MCF 10A (cell line): ENCODE measurements around the gene ZNF18. TPM values are rescaled to one million over a fixed set of nuclear protein-coding genes. Genes with fewer than 3 reads are reported as not detected.

Source experiments
- BruUV-seq: library from RNA; stranded (reverse); fragments of 400-500 nt; replicated peaks from 2 replicates; lab custom pipeline; 2021; lab: Mats Ljungman, UMichigan
- CTCF ChIA-PET: fragments of 300-600 bp; sonication (Branson Sonifier 250); formaldehyde crosslinking; extraction: SDS; loops from one replicate; lab custom pipeline; 2021; ENCODE audit warnings: antibody characterized with exemption, inconsistent platforms; lab: Yijun Ruan, JAX
- POLR2A ChIA-PET: fragments of 300-600, 350-650 bp; sonication (Branson Sonifier 250); formaldehyde crosslinking; extraction: SDS; loops from one replicate; lab custom pipeline; 2020; ENCODE audit warnings: antibody characterized with exemption, inconsistent platforms; lab: Yijun Ruan, JAX
- DNase-seq: peaks from one replicate; pipeline ENCODE4 v3.0.0-alpha.2; 2018; ENCODE audit not compliant: unreplicated experiment
- H3K27ac Mint-ChIP-seq: one replicate; pipeline ENCODE4 v1.8.0; 2022; ENCODE audit warnings: mild to moderate bottlenecking, low read depth, mixed read lengths; ENCODE audit not compliant: unreplicated experiment
- H3K27me3 Mint-ChIP-seq: one replicate; pipeline ENCODE4 v1.8.0; 2022; ENCODE audit warnings: mixed read lengths; ENCODE audit not compliant: insufficient read depth, unreplicated experiment
- H3K36me3 Mint-ChIP-seq: one replicate; pipeline ENCODE4 v1.8.0; 2022; ENCODE audit warnings: mild to moderate bottlenecking, moderate library complexity, mixed read lengths; ENCODE audit not compliant: insufficient read depth, unreplicated experiment
- H3K4me1 Mint-ChIP-seq: one replicate; pipeline ENCODE4 v1.8.0; 2022; ENCODE audit warnings: mixed read lengths; ENCODE audit not compliant: insufficient read depth, unreplicated experiment
- H3K4me3 Mint-ChIP-seq: one replicate; pipeline ENCODE4 v1.8.0; 2022; ENCODE audit warnings: mild to moderate bottlenecking, moderate library complexity, mixed read lengths; ENCODE audit not compliant: unreplicated experiment
- H3K9me3 Mint-ChIP-seq: one replicate; pipeline ENCODE4 v1.8.0; 2022; ENCODE audit warnings: mixed read lengths; ENCODE audit not compliant: unreplicated experiment
- CTCF ChIP-seq: fragments of 200-600 bp; IDR thresholded peaks from one replicate; pipeline ENCODE4 v1.8.0; 2022; ENCODE audit warnings: antibody characterized with exemption, mild to moderate bottlenecking; ENCODE audit not compliant: unreplicated experiment
- intact Hi-C: fragments of 100-400 bp; cut with micrococcal nuclease; formaldehyde crosslinking; loops from 2 replicates; pipeline ENCODE4 v1.14.1; 2022
- total RNA-seq: library from RNA; stranded (reverse); gene quantifications from 2 replicates; pipeline ENCODE4 v1.2.3, GENCODE V29; 2022

The ZNF18 gene
- total RNA-seq, 1 experiment from 2014 or later: 7.3 TPM

DNA sequence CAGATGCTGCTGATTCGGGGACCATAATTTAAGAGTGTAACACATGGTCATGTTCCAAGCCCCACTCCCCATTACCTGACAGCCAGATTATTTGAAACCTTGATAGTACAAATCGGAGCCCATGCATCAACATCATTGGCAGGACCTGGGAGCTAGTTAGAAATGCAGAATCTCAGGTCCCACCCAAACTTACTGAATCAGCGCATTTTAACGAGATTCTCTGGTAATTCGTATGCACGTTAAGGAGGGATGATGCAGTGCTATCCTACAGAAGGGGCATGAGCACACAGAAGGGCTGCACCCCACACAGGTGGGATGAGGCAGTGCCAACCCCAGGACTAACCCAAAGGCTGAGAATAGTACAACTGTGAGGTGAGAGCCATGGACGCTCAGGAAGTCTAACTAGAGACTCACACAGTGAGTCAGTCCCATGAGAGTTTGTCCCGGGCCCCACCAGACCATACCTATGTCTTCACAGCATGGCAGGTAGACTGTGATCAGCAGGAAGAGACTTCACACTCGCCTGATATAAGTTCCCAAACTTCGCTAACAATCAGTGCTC, 64.9 kb downstream of the ZNF18 start:
- peaks cover 11% of the 10 kb centered on the region for H3K4me1 Mint-ChIP-seq
- no TSS peak for BruUV-seq
- no peak for TF ChIP-seq CTCF
- DNase-seq: no peak
- H3K36me3 Mint-ChIP-seq: no peaks in the 10 kb centered on the region
- no peaks in the 10 kb centered on the region for H3K27me3 Mint-ChIP-seq
- ChIA-PET CTCF (interaction anchor here (0.5 to 0.8 kb wide), 4 partner anchors 224 to 1057 kb away, joined by 3 to 5 read pairs (median 4); no protein-coding TSS in a partner anchor), POLR2A (no interaction called here)
- no peaks in the 10 kb centered on the region for H3K9me3 Mint-ChIP-seq
- H3K4me3 Mint-ChIP-seq: no peak overlapping the region
- intact Hi-C loops: no loop called here
- H3K27ac Mint-ChIP-seq: no peak overlapping the region

GRCh38 chr17:11928436-11928835, 68.8 kb downstream of the ZNF18 start:
- ChIA-PET CTCF (interaction anchor here (1.1 to 1.8 kb wide), 3 partner anchors 11 to 1053 kb away, joined by 3 to 4 read pairs (median 4); no protein-coding TSS in a partner anchor), POLR2A (interaction anchor here (0.8 kb wide), 1 partner anchor 53 kb away, joined by 3 read pairs; no protein-coding TSS in a partner anchor)
- intact Hi-C loops: no loop called here
- Mint-ChIP-seq H3K27me3 (no peaks in the 10 kb centered on the region), H3K36me3 (no peaks in the 10 kb centered on the region), H3K27ac (no peak overlapping the region), H3K9me3 (no peaks in the 10 kb centered on the region), H3K4me3 (no peak overlapping the region), H3K4me1 (peaks cover 6% of the 10 kb centered on the region)
- DNase-seq: no peak
- no TSS peak for BruUV-seq
- no peak for TF ChIP-seq CTCF

Other genes with a start within 250 kb of the ZNF18 start
- 29.2 and 42.3 TPM in 2 replicates for gene MAP2K4, start 23.4 kb upstream of the ZNF18 start, total RNA-seq